Femur (tissue), 1 donor: ENCODE data around the gene PODXL2.
"Not testable (repeated sequence)": the region's sequence is repeated elsewhere in the genome, so short reads cannot be mapped to it uniquely, and the experiment has no call there.

Experiments
- DNase-seq: peaks from one replicate; pipeline ENCODE4 v3.0.0-alpha.2; 2017

The PODXL2 gene

GRCh38 chr3:127629467-127630403 is 750 bp downstream of the PODXL2 start:
- DNase-seq = peak; percentile 31

- no peak for DNase-seq
Measured at GRCh38 chr3:127630811-127631714, 2.1 kb downstream of the PODXL2 start.

GRCh38 chr3:127632035-127632820 is 3.2 kb downstream of the PODXL2 start:
- peak; percentile 30 for DNase-seq

GRCh38 chr3:127634653-127635052 is 5.7 kb downstream of the PODXL2 start:
- no peak for DNase-seq

GRCh38 chr3:127637546-127637945 is 8.6 kb downstream of the PODXL2 start:
- no peak for DNase-seq

GRCh38 chr3:127637971-127638370 is 9.0 kb downstream of the PODXL2 start:
- no peak for DNase-seq

GRCh38 chr3:127639173-127640041 is 10.4 kb downstream of the PODXL2 start:
- no peak for DNase-seq

- DNase-seq = no peak
Measured at GRCh38 chr3:127640042-127640355, 11.0 kb downstream of the PODXL2 start.

- DNase-seq = no peak
Measured at GRCh38 chr3:127644641-127645370, 15.8 kb downstream of the PODXL2 start.

GRCh38 chr3:127645371-127646015 is 16.5 kb downstream of the PODXL2 start:
- DNase-seq = no peak

GRCh38 chr3:127646501-127647046 is 17.6 kb downstream of the PODXL2 start:
- no peak for DNase-seq

- no peak for DNase-seq
Measured at GRCh38 chr3:127647166-127647844, 18.3 kb downstream of the PODXL2 start.

- DNase-seq = no peak
Measured at GRCh38 chr3:127647845-127648204, 18.8 kb downstream of the PODXL2 start.

- no peak for DNase-seq
Measured at GRCh38 chr3:127650236-127650635, 21.3 kb downstream of the PODXL2 start.

- no peak for DNase-seq
Measured at GRCh38 chr3:127651516-127652172, 22.7 kb downstream of the PODXL2 start.

GRCh38 chr3:127652246-127652995 is 23.4 kb downstream of the PODXL2 start:
- peak; percentile 65 for DNase-seq

- DNase-seq = no peak
Measured at GRCh38 chr3:127654374-127654773, 25.4 kb downstream of the PODXL2 start.

- not testable (repeated sequence) for DNase-seq
Measured at GRCh38 chr3:127654993-127655392, 26.0 kb downstream of the PODXL2 start.
